Measurements from ENCODE around the gene ADH5. TPM values are rescaled to one million over a fixed set of nuclear protein-coding genes. Genes with fewer than 3 reads are reported as not detected.
"Not testable (repeated sequence)": the region's sequence is repeated elsewhere in the genome, so short reads cannot be mapped to it uniquely, and the experiment has no call there.

ADH5 gene
- total RNA-seq: 193 TPM
- long read RNA-seq, transcript ADH5-201 (9 exons, 2,615 nt): major isoform, 48 of 53 reads
- long read RNA-seq, partial matches to known transcripts: 3 of 53 reads
- long read RNA-seq, other reads (novel, unspliced or antisense): 2 of 53 reads

DNA sequence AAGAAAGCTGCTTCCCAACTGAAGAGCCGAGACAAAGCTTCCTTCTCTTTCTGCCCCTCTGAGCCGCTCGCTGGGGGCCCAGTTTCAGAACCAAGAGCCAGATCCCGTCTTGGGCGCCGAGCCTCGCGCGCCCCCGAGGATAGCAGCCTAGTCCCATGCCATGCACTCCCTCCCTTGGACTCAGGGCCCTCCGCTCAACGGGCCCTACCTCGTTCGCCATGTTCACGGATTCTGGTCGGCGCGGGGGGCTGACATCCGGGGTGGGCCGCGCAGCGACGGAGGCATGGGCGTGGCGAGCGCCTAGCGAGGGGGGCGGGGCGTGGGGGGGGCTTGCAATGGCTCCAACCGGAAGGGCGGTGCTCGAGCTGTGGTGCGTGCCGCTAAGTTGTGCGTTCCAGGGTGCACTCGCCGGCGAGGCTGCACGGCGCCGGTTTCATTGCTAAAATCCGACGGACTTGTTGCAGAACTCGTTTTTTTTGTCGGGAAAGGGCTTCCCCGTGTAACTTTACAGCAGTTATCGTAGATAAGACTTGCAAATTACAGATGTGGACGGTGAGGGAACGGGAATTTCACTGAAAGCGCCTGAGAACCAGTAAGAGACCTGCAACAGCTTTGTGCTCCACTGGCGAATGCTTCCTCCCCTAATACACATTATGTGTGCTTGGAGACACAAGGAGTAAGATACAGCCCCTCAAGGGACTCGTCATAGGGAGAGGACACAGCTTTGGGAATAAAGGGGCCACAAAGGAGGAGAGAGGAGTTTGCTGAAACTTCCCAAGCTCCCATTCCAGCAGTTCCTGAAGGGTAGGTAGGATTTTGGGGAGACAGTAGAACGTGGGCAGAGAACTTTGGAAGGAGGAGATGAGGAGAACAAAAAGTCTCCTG, at the start of gene ADH5:
ADH5 (minus strand) TSS at position 308 of the 885 bp plus-strand sequence; CDS start at position 220, 88 bp downstream.
- DNase-seq (ENCODE audit: missing footprints) (peak; percentile 95), ATAC-seq (peak; percentile 99)
- intact Hi-C loops (cut with DNase I): loop anchor here (1.0 to 2.0 kb wide), 3 partner anchors 28 to 160 kb away; partner anchors contain the start of genes EIF4E and METAP1

DNA sequence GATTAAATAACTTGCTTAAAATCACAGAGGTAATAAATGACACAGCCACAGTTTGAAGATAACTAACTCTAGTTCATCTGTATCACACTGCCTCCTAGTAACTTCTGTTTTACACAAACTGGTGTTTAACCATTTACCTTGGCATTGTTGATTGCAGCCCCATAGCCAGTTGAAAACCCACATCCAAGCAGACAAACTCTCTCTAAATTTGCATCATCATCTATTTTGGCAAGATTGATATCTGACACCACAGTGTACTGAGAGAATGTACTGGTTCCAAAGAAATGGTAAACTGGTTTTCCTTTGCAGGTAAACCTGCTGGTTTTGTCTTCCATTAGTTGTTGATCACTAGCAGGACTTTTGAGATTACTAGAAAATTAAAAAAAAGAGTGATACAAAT, 47.7 kb upstream of the ADH5 start:
- ATAC-seq (no peak), DNase-seq (ENCODE audit: missing footprints) (no peak)
- intact Hi-C loops (cut with DNase I): no loop called here

DNA sequence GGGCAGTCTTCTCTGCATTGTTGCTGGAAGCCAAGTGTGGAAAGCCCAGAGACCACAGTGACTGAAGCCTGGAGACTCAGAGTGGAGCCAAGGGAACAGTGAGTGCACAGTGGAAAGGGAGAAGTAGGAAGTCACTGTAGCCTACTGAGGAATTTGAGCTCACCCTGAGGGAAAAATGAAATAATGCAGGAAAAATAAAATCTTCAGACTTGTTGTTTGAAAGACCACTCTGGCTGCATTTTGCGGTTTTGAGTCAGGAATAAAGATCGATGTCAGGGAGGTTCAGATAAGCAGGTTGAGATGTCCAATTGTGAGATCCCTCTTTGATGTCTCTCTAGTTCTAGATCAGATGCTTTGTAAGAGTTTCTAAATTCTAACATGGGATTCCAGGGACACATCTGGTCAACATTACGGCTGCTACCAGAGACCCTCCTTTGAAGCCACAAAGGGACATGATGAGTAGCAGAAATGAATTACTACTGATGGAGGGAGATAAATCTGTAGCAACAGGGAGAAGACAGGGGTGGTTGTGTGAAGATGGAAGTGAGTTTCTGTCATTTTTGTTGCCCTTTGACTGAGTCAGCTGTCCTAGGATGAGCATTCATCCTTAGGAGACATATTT, 47.1 kb upstream of the ADH5 start:
- intact Hi-C loops (cut with DNase I): no loop called here
- DNase-seq (ENCODE audit: missing footprints) (no peak), ATAC-seq (no peak)

DNA sequence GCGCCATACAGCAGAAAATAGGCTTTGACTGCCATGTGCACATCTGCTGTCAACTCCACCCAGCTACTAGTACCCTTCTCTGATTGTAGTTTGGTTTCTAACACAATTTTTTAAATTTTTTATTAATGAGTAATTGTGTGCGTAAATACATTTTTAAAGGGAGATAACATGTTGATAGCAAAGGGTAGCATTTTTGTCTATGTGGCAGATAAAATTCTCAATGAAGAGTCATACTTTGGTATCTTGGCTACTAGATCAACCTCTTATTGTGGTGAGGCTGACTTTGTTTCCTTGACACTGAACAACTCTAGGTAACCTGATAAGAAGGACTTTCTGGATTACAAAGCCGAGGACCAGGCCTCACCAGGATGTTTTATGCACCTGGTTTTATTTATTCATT, 46.0 kb upstream of the ADH5 start:
- DNase-seq (ENCODE audit: missing footprints) (no peak), ATAC-seq (no peak)
- intact Hi-C loops (cut with DNase I): no loop called here

DNA sequence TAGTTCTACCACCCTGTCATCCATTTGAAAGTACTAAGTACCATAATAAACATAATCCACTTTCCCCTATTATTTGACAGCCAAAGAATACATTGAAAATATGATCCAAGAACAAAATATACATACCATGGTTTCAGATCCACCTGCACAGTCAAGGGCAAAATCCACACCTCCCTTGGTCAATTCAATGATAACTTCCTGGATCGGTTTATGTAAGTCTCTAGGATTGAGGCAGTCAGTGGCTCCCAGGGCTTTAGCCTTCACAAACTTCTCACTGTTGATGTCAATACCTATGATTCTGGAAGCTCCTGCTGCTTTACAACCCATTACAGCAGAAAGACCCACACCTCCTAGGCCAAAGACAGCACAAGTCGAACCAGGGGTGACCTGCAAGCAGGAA, 42.8 kb upstream of the ADH5 start:
- intact Hi-C loops (cut with DNase I): no loop called here
- no peak for ATAC-seq
- no peak for DNase-seq (ENCODE audit: missing footprints)

DNA sequence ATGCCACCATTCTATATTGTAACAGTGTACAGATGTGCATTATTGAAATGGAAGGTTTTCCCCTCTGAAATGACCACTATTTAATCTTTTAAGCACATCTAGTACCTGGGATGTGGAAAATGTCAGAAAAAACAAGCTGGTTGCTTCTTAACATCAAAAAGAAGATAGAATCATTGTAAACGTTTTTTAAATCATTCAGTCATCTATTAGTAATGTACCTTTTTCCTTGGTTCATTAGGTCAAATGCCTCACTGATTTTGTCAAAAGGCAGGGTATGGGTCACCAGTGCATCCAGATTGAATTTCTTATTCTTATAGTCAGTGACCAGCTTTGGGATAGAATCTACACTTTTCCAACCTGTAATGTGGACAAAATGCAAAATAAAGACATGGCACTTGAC, 37.8 kb upstream of the ADH5 start:
- DNase-seq (ENCODE audit: missing footprints) (no peak), ATAC-seq (no peak)
- intact Hi-C loops (cut with DNase I): no loop called here

DNA sequence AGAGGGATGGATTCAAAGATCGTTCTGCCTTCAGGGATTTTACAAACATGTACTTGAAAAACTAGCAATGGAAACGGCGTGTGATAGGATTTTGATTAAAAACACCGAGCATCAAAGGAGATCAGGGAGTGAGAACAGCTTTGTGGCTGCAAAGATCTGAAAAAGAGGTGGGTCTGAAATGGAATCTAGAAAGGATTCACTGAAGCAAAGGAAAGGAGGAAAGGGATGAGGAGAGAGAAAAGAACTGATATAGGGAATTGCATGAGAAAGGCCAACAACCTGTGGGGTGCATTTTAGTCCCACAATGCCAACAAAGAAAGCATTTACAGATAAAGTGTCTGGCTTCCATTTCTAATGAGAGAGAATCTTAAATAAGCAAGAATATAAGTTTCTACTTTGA, 32.4 kb upstream of the ADH5 start:
- ATAC-seq: no peak
- no peak for DNase-seq (ENCODE audit: missing footprints)
- intact Hi-C loops (cut with DNase I): loop anchor here (5.0 kb wide), 1 partner anchor 341 kb away; no protein-coding TSS in a partner anchor

DNA sequence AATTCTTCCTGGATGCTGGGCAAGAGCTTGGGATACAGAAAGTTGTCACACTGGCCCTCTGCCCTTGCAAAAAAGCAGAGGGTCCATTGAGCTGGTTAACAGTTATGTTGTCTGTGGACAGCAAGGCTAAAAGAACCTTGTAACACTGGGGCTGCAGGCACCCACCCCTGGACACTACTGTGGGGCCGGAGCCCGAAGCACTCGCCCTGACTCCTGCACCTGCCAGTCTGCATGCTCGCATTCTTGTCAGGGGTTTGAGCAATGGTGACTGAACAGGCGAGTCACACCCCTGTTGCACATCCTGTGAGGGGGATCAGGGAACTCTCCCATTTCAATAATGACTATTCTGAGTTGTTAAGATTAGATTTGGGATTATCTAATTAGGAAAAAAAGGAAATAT, 31.9 kb upstream of the ADH5 start:
- DNase-seq (ENCODE audit: missing footprints): no peak
- intact Hi-C loops (cut with DNase I): loop anchor here (5.0 kb wide), 1 partner anchor 342 kb away; no protein-coding TSS in a partner anchor
- ATAC-seq: no peak

DNA sequence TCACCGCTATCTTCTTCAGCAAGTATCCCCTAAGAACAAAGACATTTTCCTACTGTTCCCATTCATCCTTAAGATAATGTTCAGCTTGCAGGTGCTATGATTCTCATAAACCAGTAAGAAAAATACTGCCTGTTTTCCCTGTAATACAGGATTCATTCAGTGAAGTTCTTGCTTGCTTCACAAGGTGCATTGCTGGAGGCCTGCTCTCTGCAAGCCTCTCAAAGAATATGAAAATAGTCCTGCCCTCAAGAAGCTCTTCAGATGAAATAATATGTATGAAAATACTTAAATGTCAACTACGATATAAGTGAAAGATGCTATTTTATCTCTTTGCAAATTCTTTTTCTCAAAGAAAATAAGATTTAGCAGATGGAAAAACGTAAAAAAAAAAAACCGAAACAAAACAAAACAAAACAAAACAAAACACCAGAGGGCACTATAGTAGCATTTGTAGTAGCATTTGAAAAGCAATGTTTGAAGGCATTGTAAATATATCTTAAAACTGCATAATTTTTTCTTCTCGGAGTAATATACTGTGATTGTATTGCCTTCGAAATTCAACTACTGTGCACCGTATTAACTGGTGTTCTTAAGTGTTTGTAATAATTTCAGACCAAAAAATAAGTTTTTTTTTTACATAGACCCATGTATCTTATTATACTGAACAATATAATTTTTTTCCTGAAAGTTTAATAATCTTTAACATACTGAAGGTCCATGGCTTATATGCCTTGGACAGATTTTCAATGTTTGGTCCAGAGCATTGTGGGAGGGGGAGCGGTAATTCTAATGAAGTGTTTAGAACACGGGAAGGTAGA, 29.5 kb upstream of the ADH5 start:
- no peak for ATAC-seq
- intact Hi-C loops (cut with DNase I): loop anchor here (1.0 kb wide), 1 partner anchor 287 kb away; no protein-coding TSS in a partner anchor

DNA sequence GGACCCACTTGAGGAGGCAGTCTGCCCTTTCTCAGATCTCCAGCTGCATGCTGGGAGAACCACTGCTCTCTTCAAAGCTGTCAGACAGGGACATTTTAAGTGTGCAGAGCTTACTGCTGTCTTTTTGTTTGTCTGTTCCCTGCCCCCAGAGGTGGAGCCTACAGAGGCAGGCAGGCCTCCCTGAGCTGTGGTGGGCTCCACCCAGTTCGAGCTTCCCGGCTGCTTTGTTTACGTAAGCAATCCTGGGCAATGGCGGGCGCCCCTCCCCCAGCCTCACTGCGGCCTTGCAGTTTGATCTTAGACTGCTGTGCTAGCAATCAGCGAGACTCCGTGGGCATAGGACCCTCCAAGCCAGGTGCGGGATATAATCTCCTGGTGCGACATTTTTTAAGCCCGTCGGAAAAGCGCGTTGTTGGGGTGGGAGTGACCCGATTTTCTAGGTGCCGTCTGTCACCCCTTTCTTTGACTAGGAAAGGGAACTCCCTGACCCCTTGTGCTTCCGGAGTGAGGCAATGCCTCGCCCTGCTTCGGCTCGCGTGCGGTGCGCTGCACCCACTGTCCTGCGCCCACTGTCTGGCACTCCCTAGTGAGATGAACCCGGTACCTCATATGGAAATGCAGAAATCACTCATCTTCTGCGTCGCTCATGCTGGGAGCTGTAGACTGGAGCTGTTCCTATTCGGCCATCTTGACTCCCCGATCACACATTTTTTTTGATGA, 28.7 kb upstream of the ADH5 start:
- intact Hi-C loops (cut with DNase I); DNase-seq (ENCODE audit: missing footprints); ATAC-seq: not testable (repeated sequence)

More for the DNA sequence above, 29.5 kb upstream of the ADH5 start:
- no peak for DNase-seq (ENCODE audit: missing footprints)

DNA sequence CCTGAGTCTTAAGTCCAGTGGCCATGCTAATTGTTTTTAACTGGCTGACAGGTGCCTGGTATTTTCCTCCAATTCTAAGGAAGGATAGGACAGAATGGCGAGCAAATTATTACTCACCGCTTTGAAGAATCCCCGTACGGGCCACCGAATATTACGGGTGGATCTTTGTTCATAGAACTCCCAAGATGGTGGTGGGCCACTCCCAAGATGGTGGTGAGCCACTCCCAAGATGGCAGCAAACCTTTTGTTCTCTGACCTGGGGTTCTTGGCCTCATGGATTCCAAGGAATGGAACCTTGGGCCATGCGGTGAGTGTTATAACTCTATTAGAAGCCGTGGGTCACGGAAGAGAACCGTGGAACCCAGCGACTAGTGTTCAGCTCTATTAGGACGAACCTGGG, 20.7 kb upstream of the ADH5 start:
- intact Hi-C loops (cut with DNase I); ATAC-seq; DNase-seq (ENCODE audit: missing footprints): not testable (repeated sequence)

DNA sequence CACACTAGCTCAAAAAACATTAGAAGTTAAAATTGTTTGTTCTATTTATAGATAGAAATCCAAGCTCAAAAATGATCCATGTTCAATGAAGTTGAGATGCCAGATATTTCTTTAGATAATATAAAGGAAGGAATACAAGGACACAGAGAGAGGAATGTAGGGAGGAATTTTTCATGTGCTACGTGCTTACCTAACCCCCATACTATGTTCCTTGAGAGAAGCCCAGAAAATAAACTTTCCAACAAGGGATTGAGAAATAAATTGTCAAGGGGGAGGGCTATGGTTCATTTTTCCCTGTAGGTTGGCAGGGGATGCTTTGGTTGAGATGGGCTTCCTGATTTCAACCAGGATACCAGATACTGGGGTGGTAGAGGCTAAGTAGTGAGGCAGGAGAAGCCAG, 15.6 kb upstream of the ADH5 start:
- intact Hi-C loops (cut with DNase I): no loop called here
- DNase-seq (ENCODE audit: missing footprints) (no peak), ATAC-seq (no peak)

DNA sequence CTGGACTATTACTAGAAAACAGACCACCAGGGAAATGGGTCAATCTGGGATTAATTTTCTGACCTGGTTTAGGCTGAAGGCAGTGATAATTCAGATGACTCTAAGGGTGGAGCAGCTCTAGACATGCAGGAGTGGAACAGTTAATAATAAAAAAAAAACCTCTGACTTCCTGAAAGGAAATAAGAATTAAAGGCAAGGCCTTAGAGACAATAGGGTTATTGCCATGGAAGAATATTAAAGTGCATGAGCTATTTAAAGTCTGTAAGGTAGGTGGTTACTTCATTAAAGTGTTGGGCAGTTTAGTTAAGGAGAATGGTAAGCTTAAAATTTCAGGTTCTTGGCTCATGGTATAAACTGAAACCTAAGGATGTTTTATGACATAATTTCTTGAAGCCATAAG, 14.6 kb upstream of the ADH5 start:
- DNase-seq (ENCODE audit: missing footprints) (no peak), ATAC-seq (no peak)
- intact Hi-C loops (cut with DNase I): no loop called here

DNA sequence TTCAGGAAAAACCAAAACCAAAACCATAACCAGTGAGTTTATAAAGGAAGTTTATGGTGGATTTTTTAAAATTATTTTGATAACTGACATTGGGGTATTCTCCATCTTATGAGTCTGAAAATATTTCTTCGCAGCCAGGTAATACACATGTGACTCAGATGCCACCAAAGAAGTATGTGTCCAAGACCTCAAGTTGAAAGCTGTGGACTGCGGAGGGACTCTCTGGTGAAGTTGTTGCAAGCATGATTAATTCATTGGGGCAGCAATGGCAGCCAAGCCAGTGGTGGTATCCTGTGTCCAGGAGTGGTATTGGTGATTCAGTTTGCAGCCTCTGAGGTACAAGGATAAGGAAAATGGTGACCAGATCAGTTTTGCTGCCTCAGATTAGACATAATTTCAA, 14.0 kb upstream of the ADH5 start:
- intact Hi-C loops (cut with DNase I): no loop called here
- no peak for ATAC-seq
- DNase-seq (ENCODE audit: missing footprints): no peak

DNA sequence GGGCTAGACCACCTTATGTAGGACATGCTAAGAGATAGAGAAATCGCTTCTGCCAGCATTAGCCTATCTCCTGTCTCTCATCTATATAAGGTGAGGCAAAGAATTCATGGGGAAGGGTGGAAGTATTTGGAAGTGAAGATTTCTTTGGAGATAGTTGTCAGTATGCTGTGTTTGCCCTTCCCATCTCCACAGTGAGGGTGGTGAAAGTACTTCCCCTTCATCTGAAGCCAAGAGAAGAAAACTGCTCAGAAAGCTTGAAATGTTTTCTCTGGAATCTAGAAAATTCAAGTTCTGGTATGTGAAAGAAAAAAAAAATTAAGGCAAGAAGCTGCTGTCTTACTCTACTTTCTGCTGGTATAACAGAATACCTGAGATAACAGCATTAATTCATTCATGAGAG, 12.3 kb upstream of the ADH5 start:
- ATAC-seq: no peak
- intact Hi-C loops (cut with DNase I): no loop called here
- no peak for DNase-seq (ENCODE audit: missing footprints)

DNA sequence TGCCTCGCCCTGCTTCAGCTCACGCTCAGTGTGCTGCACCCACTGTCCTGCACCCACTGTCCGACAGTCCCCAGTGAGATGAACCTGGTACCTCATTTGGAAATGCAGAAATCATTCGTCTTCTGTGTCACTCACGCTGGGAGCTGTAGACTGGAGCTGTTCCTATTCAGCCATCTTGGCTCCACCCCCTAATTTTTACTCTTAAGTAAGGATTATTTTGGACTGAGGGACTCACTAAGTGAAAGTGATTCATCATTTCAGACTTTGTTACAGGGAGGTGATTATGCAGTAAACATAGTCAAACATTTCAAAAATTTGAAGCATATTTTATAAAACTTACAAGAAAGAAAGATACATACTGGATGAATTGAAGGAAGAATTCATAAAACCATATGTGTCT, 11.2 kb upstream of the ADH5 start:
- DNase-seq (ENCODE audit: missing footprints); intact Hi-C loops (cut with DNase I); ATAC-seq: not testable (repeated sequence)

DNA sequence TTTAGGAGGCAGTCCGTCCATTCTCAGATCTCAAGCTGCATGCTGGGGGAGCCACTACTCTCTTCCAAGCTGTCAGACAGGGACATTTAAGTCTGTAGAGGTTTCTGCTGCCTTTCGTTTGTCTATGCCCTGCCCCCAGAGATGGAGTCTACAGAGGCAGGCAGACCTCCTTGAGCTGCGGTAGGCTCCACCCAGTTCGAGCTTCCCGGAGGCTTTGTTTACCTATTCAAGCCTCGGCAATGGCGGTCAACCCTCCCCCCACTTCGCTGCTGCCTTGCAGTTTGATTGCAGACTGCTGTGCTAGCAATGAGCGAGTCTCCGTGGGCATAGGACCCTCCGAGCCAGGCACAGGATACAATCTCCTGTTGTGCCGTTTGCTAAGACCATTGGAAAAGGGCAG, 10.7 kb upstream of the ADH5 start:
- intact Hi-C loops (cut with DNase I): no loop called here
- DNase-seq (ENCODE audit: missing footprints) (no peak), ATAC-seq (no peak)

DNA sequence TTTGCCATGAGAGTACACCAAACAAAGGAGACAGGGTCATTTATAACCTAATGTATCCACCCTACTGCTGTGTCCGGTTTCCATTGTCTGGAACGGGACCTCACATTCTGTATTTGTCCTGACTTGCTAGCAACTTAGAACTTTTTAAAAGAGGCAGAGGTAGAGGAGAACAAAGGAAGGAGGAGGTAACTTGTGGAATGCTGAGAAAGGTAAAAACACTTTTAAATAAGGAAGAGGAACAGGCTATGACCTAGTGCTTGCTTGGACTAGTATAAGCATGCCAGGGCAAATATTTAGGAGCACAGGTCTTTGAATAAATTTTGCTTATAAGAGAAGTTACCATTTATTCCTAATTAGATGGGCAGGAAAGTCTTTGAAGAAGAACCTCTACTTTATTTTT, 3.3 kb upstream of the ADH5 start:
- intact Hi-C loops (cut with DNase I); ATAC-seq; DNase-seq (ENCODE audit: missing footprints): not testable (repeated sequence)
